HG03442 (cell line): ENCODE measurements around the gene MAPK7.

Experiments used
- ATAC-seq: cut with Tn5 transposase; IDR thresholded peaks from one replicate; pipeline ENCODE4 v1.9.1; 2021; ENCODE audit warnings: mild to moderate bottlenecking, moderate library complexity; ENCODE audit not compliant: unreplicated experiment

The MAPK7 gene

DNA sequence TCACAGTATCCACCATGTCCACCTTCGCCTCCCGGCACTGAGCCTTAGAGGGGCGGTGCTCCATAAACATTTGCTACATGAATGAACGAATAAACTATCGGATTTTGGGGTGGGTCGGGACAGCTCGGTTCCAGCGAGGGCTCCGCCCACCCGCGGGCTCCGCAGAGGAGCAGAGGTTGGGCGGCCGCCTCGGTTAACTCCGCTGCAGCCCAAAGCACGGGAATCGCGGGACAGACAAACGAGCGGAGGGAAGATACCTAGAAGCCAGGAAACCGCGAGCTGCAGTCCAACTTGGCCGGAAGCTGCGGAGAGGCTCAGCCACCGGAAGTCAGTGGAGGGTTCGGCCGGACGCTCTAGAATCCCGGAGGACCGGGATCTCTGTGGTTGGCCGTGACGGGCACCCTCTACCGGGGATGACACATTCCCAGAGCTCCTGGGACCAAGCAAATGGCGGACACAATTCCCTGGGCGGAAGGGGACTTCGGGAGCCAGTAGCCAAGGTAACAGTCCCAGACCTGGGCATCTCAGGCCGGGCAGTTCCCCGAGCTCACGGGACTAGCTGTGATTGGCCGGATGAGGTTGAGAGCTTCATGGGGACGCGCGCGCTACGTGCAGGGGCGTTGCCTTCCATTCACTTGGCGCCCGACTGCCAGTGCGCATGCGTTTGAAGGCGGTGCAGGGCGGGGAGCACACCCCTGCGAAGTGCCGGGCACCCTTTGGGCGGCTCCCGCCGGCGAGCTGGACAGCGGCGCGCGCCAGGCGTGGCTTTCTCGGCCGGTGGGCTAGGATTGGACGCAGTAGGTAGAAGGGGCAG is 489 bp upstream of the MAPK7 start:
- ATAC-seq: peak; percentile 91

DNA sequence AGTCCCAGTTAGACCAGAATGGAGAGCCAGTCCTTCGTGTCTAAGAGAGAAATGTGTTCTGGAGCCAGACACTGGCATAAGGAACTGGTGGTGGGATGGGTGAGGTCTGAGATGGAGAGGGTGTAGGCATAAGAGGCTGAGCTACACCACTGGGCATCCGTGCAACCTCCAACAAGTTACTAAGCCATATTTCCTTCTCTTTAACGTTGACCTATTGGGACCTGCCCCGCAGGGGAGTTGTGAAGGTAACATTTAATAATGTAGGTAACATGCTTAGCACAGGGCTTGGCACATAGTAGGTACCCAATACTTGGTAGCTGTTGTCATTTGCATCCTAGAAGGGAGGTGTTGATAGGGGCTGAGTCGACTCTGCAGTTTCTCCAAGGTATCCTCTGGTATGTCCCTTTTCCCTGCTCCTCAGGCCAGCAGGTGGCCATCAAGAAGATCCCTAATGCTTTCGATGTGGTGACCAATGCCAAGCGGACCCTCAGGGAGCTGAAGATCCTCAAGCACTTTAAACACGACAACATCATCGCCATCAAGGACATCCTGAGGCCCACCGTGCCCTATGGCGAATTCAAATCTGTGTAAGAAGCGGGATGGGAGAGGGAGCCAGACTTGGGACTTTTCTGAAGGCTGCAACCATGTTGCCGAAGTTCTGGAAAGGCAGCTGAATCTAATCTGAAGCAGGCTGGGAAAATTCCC is 1.2 kb downstream of the MAPK7 start:
- ATAC-seq: no peak

DNA sequence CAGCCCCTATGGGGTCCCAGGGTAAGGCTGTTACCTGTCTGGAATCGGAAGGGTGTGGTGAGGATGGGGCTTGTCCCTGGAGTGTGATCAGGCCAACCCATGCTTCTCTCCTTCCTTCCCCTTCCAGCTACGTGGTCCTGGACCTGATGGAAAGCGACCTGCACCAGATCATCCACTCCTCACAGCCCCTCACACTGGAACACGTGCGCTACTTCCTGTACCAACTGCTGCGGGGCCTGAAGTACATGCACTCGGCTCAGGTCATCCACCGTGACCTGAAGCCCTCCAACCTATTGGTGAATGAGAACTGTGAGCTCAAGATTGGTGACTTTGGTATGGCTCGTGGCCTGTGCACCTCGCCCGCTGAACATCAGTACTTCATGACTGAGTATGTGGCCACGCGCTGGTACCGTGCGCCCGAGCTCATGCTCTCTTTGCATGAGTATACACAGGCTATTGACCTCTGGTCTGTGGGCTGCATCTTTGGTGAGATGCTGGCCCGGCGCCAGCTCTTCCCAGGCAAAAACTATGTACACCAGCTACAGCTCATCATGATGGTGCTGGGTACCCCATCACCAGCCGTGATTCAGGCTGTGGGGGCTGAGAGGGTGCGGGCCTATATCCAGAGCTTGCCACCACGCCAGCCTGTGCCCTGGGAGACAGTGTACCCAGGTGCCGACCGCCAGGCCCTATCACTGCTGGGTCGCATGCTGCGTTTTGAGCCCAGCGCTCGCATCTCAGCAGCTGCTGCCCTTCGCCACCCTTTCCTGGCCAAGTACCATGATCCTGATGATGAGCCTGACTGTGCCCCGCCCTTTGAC is 2.4 kb downstream of the MAPK7 start:
- no peak for ATAC-seq

- ATAC-seq: no peak
These were observed 3.1 kb downstream of the MAPK7 start for GRCh38 chr17:19381361-19381740.

- no peak for ATAC-seq
These were observed 3.6 kb downstream of the MAPK7 start for GRCh38 chr17:19381741-19382444.

DNA sequence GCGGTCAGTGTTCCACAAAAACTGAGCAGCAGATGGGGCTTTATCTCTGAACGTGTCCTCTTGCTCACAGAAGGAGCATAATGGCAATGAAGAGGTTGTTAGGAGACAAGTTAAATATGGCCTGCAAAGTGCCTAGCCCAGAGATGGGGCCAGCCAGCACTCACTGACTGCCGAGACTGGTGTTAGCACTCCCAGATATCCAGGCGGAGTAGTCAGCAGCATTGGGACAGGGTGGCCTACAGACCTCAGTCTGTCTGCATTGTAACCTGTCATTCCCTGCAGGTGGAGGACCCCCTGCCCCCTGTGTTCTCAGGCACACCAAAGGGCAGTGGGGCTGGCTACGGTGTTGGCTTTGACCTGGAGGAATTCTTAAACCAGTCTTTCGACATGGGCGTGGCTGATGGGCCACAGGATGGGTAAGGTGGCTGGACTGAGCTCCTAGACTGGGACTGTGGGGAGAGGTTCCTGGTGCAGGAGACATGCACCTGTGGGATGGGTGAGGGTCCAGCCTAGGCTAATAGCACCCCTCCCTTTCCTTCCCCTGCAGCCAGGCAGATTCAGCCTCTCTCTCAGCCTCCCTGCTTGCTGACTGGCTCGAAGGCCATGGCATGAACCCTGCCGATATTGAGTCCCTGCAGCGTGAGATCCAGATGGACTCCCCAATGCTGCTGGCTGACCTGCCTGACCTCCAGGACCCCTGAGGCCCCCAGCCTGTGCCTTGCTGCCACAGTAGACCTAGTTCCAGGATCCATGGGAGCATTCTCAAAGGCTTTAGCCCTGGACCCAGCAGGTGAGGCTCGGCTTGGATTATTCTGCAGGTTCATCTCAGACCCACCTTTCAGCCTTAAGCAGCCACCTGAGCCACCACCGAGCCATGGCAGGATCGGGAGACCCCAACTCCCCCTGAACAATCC is 4.5 kb downstream of the MAPK7 start:
- ATAC-seq: no peak

DNA sequence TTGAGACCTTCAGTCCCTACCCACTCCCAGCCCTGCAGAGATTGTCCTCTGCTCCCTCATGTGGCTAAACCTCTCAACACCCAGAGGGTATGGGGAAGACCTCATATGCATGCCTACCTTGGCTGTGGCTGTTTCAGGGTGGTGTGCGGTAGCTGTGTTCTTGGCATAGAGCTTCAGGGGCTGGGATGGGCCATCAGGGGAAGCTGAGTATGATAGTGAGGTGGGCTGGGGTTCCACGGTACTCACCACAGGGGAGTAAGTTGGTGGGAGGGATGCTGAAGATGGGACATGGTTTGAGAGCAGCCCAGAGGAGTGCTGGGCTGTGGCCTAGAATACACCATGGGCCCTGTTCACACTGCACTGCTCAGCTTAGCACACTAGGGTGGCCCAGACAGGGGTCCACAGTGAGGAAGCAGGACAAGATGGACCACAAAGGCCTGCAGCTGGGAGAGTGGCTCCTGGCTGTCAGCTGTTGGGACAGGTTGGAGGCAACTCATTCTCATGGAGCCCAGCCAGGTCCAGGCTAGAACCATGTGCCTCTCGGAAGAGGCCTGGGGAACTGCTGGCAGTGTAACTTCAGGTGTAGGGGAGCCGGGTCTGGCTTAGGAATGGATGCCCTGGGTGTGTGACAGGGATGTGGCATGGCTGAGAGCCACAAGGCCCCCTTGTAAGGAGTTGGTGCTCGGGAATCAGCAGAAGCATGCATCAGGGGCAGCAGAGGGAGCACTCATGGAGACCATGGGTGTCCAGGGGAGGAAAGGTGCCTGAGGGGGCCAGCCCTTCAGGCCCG is 5.6 kb downstream of the MAPK7 start:
- no peak for ATAC-seq

GRCh38 chr17:19384723-19385391 is 6.6 kb downstream of the MAPK7 start:
- ATAC-seq: no peak

- no peak for ATAC-seq
These were observed 7.3 kb downstream of the MAPK7 start for GRCh38 chr17:19385521-19385983.

DNA sequence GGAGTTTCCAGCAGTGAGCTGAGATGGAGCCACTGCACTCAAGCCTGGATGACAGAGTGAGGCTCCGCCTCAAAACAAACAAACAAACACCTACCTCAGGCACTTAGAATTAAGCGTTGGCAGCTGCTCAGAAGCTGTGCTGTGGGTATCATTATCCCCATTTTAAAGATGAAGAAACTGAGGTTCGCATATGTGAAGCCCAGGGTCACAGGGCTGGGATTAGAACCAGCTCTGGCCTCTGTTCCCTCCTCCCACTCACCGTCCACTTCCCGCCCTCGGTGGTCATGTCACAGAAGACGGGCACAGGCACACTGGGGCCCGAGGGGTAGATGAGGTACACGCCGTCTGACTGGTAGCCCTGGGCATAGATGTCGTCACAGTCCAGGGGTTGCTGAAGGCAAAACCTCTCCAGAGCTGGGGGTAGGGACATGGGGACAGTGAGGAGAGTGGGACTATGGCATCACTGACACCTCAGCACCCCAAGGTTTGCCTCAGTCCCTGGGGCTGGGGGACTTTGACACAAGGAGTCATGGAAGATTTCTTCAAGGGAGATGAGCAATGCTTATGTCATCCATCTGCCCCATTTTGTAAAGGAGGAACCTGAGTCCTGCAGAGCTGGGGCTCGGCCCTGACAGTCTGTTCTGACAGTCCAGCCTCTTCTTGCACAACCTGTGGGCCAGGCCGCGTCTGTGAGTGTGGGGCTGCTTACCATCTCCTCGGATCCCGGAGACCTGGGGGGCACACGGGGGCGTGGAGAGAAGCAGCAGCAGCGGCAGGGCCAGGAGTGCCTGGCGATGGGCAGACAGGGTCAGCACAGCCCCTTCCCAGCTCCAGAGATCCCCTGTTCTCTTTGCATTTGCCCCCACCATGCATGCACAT is 8.0 kb downstream of the MAPK7 start:
- ATAC-seq: no peak

- ATAC-seq: no peak
These were observed 8.9 kb downstream of the MAPK7 start, which contains the start of gene MFAP4 for GRCh38 chr17:19386974-19387920. TSS of gene MFAP4 (minus strand) at chr17:19387190. CDS start at chr17:19387155, 35 bp downstream.

DNA sequence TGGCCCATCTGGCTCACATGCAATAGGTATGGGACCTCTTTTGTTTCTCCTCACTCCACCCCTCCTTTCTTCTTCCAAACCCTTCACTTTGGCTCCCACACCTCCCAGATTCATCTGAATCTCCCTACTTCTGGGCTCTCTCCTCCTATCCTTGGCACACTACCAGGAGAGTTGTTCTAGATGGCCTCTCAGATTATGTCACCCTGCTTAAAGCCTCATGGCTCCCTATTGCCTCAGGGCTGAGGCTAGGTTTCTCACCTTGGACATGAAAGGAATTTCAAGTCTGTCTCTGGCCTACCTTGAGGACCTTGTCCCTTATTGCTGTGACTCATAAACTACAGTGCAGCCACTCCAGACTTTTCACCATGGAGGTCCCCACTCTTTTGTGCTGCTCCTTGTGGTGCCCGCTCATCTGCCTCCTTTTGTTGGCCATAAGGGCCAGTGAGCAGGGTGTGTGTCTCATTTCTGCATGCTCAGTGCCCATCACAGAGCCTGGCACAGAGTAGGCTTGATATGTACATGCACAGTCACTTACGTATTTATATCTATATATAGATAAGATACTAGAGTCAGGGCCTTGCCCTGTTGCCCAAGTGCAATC is 9.7 kb downstream of the MAPK7 start:
- ATAC-seq: no peak

GRCh38 chr17:19388791-19389785 is 10.8 kb downstream of the MAPK7 start:
- no peak for ATAC-seq

DNA sequence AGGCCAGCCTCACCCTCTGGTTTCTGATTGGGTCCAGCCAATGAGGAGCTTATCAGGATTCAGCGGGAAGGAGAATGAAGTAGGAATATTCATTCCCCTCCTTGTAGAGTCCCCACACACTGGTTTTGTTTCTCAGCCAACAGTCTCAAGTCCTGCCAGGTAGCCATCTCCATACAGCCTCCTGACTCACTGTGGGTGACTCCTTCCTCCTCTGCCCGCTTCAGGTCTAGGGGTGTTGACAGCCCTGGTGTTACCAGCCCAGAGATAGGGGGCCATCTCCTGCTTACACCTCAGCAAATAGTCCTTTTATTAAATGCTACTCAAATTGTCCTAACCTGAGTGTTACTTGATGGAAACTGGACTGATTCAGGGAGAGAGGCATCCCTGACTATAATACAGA is 12.7 kb downstream of the MAPK7 start:
- no peak for ATAC-seq

DNA sequence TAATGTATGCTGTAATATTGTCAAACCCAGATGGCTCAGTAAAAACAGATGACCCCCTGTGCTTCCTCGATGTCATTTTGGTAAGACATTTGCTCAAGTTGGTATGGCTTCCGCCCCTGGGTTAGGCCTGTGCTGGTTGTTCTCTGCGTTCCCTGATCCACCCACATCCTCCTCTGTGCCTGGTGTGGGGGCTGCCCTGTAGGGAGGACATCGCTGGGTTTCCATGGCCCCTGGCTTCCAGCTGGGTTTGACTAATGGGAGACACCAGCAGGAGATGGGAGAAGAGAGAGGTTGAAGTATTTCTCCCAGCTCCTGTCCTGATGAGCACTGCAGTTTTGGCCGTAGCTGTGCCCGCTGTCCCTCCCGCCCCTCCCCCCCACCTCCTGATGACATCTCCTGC is 13.1 kb downstream of the MAPK7 start:
- no peak for ATAC-seq
